Stimulated activated CD4-positive, alpha-beta T cell treated with anti-CD3 and anti-CD28 coated beads, Interleukin-1b, Interleukin-23, amount 100 ng/mL, for 24 hours (primary cell): ENCODE data around the gene YIF1A.
"Not testable (repeated sequence)": the region's sequence is repeated elsewhere in the genome, so short reads cannot be mapped to it uniquely, and the experiment has no call there.

Source experiments
- DNase-seq, 4 experiments: peaks; one replicate each; pipeline ENCODE4 v3.0.0-alpha.2; 2020; ENCODE audit warnings: low read depth in 4 of 4, low spot score in 1 of 4

YIF1A gene

GRCh38 chr11:66311965-66312548 lies 23.1 kb upstream of the YIF1A start:
- peak; percentile 67 to 92 (median 92) for DNase-seq

- DNase-seq: no peak
These were observed 22.6 kb upstream of the YIF1A start for GRCh38 chr11:66311470-66311964.

- not testable (repeated sequence) for DNase-seq
These were observed 22.0 kb upstream of the YIF1A start for GRCh38 chr11:66310803-66311440.

- no peak for DNase-seq
These were observed 21.4 kb upstream of the YIF1A start for GRCh38 chr11:66310324-66310723.

GRCh38 chr11:66309475-66309874 lies 20.5 kb upstream of the YIF1A start:
- no peak for DNase-seq

GRCh38 chr11:66302656-66303055 lies 13.7 kb upstream of the YIF1A start:
- no peak for DNase-seq

GRCh38 chr11:66299186-66299585 lies 10.2 kb upstream of the YIF1A start:
- no peak for DNase-seq

GRCh38 chr11:66297610-66298009 lies 8.7 kb upstream of the YIF1A start:
- no peak for DNase-seq

- no peak for DNase-seq
These were observed 6.0 kb upstream of the YIF1A start for GRCh38 chr11:66294626-66295620.

GRCh38 chr11:66293777-66294625 lies 5.1 kb upstream of the YIF1A start:
- DNase-seq: no peak

- no peak for DNase-seq
These were observed 4.4 kb upstream of the YIF1A start for GRCh38 chr11:66293352-66293751.

GRCh38 chr11:66292543-66293332 lies 3.8 kb upstream of the YIF1A start:
- no peak for DNase-seq

- no peak for DNase-seq
These were observed 3.0 kb upstream of the YIF1A start, which contains the start of gene TMEM151A for GRCh38 chr11:66291706-66292542. Gene TMEM151A, plus strand, starts transcription at chr11:66291894. Its CDS starts 120 bp downstream, at chr11:66292014.

- no peak for DNase-seq
These were observed 2.4 kb upstream of the YIF1A start for GRCh38 chr11:66291303-66291705.

- no peak for DNase-seq
These were observed 1.3 kb upstream of the YIF1A start for GRCh38 chr11:66290330-66290621.

GRCh38 chr11:66289548-66290329 lies 796 bp upstream of the YIF1A start:
- DNase-seq: peak; percentile 70 to 77 (median 72)

- DNase-seq: no peak
These were observed 863 bp downstream of the YIF1A start for GRCh38 chr11:66287889-66288670.
